Motor neuron (in vitro differentiated cells): ENCODE results near the gene SLC24A4. TPM values are rescaled to one million over a fixed set of nuclear protein-coding genes. Genes with fewer than 3 reads are reported as not detected.

ENCODE experiments used
- ATAC-seq, 8 experiments: fragments of 200-7000 bp; cut with Tn5 transposase; replicated peaks in 6 of 8; 2 replicates each; pipeline ENCODE4 v1.8.0; 2021; ENCODE audit warnings: mild to moderate bottlenecking in 8 of 8, moderate library complexity in 8 of 8
- H3K27ac ChIP-seq, 2 donors: fragments of 250-450 bp; sonication (Bioruptor Pico); 2 replicates each; pipeline ENCODE4 v1.9.0; 2021; ENCODE audit warnings: antibody characterized with exemption in 2 of 2, mild to moderate bottlenecking in 2 of 2, moderate library complexity in 1 of 2
- H3K4me1 ChIP-seq, 2 donors: fragments of 250-450 bp; sonication (Bioruptor Pico); replicated peaks in 1 of 2; 2 replicates each; pipeline ENCODE4 v1.6.1; 2021; ENCODE audit warnings: antibody characterized with exemption in 2 of 2, mild to moderate bottlenecking in 2 of 2, moderate library complexity in 1 of 2
- H3K4me3 ChIP-seq, 5 donors: fragments of 250-450 bp; sonication (Bioruptor Pico); 2 replicates each; pipeline ENCODE4 v1.9.0; 2021; ENCODE audit warnings: antibody characterized with exemption in 5 of 5, mild to moderate bottlenecking in 5 of 5, moderate library complexity in 4 of 5
- WGBS, 10 experiments: fragments of 450-650 bp; shearing (Covaris generic); methylation state at CpG; one replicate each; pipeline ENCODE4 v1.0.0; 2022; 5-methylcytosine and 5-hydroxymethylcytosine counted together
- in situ Hi-C, 9 experiments: fragments of 400-800 bp; cut with MboI; loops; one replicate each; pipeline ENCODE4 v1.15.0; 2021; ENCODE audit warnings: low sequenced_read_pairs in 9 of 9, low pct_unique_long_range_greater_than_20kb in 2 of 9; ENCODE audit not compliant: unreplicated experiment in 9 of 9
- total RNA-seq, 8 experiments: library from RNA; unstranded; fragments of 300-600 nt; gene quantifications; 2 replicates each; pipeline versions ENCODE4 v1.2.3 to v1.2.4, GENCODE V29; 2022

The SLC24A4 gene
- total RNA-seq, 8 experiments from 2014 or later, result under 0.01 to 0.66 (median 0.20) TPM; not detected in 1

GRCh38 chr14:92460916-92461579, 138.1 kb downstream of the SLC24A4 start:
- H3K4me1 ChIP-seq, result peaks cover 0 to 4% of the 10 kb centered on the region in 2 donors
- H3K4me3 ChIP-seq, result no peak overlapping the region
- 10 to 100% (median 58%) methylated on average over 1 to 12 of the region's 19 CpGs; no CpG with 5 or more reads in 2 of the 10 experiments for WGBS, 10 experiments
- ATAC-seq, result peak in 1 of 8 experiments; percentile 4
- in situ Hi-C loops, result loop anchor here in 2 of 9 experiments (25.0 kb wide), 2 partner anchors 299 to 324 kb away; no protein-coding TSS in a partner anchor
- H3K27ac ChIP-seq, result no peak overlapping the region

DNA sequence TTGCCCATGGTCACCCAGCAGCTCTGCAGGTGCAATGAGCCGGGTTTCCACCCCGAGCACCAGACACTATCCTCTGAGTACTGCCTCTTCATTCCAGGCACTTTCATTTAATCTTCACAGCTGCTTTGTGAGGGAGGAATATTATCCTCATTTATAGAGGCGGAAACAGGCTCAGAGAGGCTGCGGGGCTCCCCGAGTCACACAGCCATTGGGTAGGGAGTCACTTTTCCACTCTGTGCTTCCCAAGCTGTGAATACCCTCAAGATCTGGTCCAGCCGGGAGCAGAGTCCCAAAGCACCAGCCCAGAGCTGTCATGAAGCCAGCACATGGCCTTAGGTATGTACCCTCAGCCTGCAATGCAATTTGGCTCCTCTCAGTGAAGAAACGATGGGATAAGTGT, 138.9 kb downstream of the SLC24A4 start:
- WGBS, 10 experiments, result 90 to 100% (median 94%) methylated on average over 2 to 7 of the region's 7 CpGs; no CpG with 5 or more reads in 5 of the 10 experiments
- in situ Hi-C loops, result loop anchor here in 2 of 9 experiments (25.0 kb wide), 2 partner anchors 300 to 325 kb away; no protein-coding TSS in a partner anchor
- Histone ChIP-seq H3K4me1 (peaks cover 0 to 4% of the 10 kb centered on the region in 2 donors), H3K27ac (no peak overlapping the region), H3K4me3 (no peak overlapping the region)
- no peak for ATAC-seq

GRCh38 chr14:92462568-92462967, 139.6 kb downstream of the SLC24A4 start:
- peaks cover 0 to 4% of the 10 kb centered on the region in 2 donors for H3K4me1 ChIP-seq
- no peak overlapping the region for H3K4me3 ChIP-seq
- ATAC-seq, result no peak
- in situ Hi-C loops, result loop anchor here in 2 of 9 experiments (25.0 kb wide), 2 partner anchors 300 to 325 kb away; no protein-coding TSS in a partner anchor
- WGBS, 10 experiments, result 56 to 100% (median 87%) methylated on average over 1 to 2 of the region's 4 CpGs; no CpG with 5 or more reads in 4 of the 10 experiments
- no peak overlapping the region for H3K27ac ChIP-seq

GRCh38 chr14:92463141-92463540, 140.2 kb downstream of the SLC24A4 start:
- in situ Hi-C loops, result loop anchor here in 2 of 9 experiments (25.0 kb wide), 2 partner anchors 301 to 326 kb away; no protein-coding TSS in a partner anchor
- no peak overlapping the region for H3K4me3 ChIP-seq
- WGBS, 10 experiments, result 43 to 93% (median 75%) methylated on average over 2 to 12 of the region's 12 CpGs; no CpG with 5 or more reads in 1 of the 10 experiments

GRCh38 chr14:92464156-92464555, 141.2 kb downstream of the SLC24A4 start:
- in situ Hi-C loops, result loop anchor here in 2 of 9 experiments (25.0 kb wide), 2 partner anchors 302 to 327 kb away; no protein-coding TSS in a partner anchor
- 80 to 100% (median 83%) methylated on average over 1 to 5 of the region's 6 CpGs; no CpG with 5 or more reads in 5 of the 10 experiments for WGBS, 10 experiments
- H3K4me1 ChIP-seq, result peaks cover 0 to 4% of the 10 kb centered on the region in 2 donors
- no peak overlapping the region for H3K27ac ChIP-seq
- no peak overlapping the region for H3K4me3 ChIP-seq
- no peak for ATAC-seq

More at GRCh38 chr14:92463141-92463540, 140.2 kb downstream of the SLC24A4 start:
- Histone ChIP-seq H3K27ac (no peak overlapping the region), H3K4me1 (peaks cover 0 to 4% of the 10 kb centered on the region in 2 donors)
- ATAC-seq, result no peak

GRCh38 chr14:92464716-92465115, 141.8 kb downstream of the SLC24A4 start:
- H3K27ac ChIP-seq, result no peak overlapping the region
- no peaks in the 10 kb centered on the region for H3K4me1 ChIP-seq
- whole genome bisulfite sequencing, 10 experiments, result 55 to 100% (median 80%) methylated on average over 1 to 3 of the region's 9 CpGs; no CpG with 5 or more reads in 5 of the 10 experiments
- no peak overlapping the region for H3K4me3 ChIP-seq
- in situ Hi-C loops, result loop anchor here in 2 of 9 experiments (25.0 kb wide), 2 partner anchors 302 to 327 kb away; no protein-coding TSS in a partner anchor
- ATAC-seq, result no peak

DNA sequence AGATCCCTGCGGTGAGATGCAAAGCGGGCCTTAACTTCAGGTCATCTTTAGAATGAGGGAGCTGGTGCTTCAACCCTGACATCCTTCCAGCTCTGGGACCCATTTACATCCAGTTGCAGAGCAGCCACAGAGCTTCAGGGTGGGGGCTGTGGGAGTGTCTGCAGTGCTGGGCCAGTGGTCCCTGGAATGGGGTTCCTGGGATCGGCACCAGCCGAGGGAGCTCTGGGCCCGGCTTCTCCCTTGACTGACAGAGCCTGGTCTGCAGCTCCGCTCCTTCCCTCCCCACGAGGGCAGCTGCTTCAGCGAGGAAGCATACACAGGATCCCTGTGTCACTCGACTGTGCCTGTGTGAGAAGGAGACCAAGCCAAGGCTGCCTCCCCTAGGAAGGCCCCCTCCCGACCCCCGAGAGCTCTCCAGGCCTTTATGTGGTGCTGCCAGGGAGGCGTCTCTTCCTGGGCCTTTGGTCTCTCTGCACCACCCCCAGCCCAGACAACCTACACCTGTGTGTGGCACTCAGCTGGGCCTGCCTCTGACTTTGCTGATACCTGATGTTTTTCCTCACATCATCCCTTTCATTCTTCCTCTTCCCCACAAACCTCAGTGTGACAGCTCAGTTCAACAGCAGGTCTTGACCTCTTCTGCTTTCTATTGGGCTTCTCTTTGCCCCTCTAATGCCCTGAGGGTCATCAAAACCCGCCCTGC, 142.5 kb downstream of the SLC24A4 start:
- Histone ChIP-seq H3K4me3 (no peak overlapping the region), H3K27ac (no peak overlapping the region), H3K4me1 (no peaks in the 10 kb centered on the region)
- 33 to 91% (median 73%) methylated on average over 1 to 5 of the region's 13 CpGs; no CpG with 5 or more reads in 6 of the 10 experiments for WGBS, 10 experiments
- in situ Hi-C loops, result loop anchor here in 2 of 9 experiments (25.0 kb wide), 2 partner anchors 303 to 328 kb away; no protein-coding TSS in a partner anchor
- ATAC-seq, result no peak

GRCh38 chr14:92466059-92466458, 143.1 kb downstream of the SLC24A4 start:
- in situ Hi-C loops, result loop anchor here in 2 of 9 experiments (25.0 kb wide), 2 partner anchors 304 to 329 kb away; no protein-coding TSS in a partner anchor
- ATAC-seq, result no peak
- Histone ChIP-seq H3K27ac (no peak overlapping the region), H3K4me1 (no peaks in the 10 kb centered on the region), H3K4me3 (no peak overlapping the region)
- WGBS, 10 experiments, result 33 to 100% (median 68%) methylated on average over 1 to 3 of the region's 3 CpGs; no CpG with 5 or more reads in 4 of the 10 experiments

GRCh38 chr14:92469515-92469914, 146.6 kb downstream of the SLC24A4 start:
- no peak for ATAC-seq
- H3K4me1 ChIP-seq, result no peaks in the 10 kb centered on the region
- no peak overlapping the region for H3K4me3 ChIP-seq
- 40 to 100% (median 91%) methylated on average over 1 to 2 of the region's 2 CpGs; no CpG with 5 or more reads in 2 of the 10 experiments for WGBS, 10 experiments
- in situ Hi-C loops, result loop anchor here in 2 of 9 experiments (25.0 kb wide), 2 partner anchors 307 to 332 kb away; no protein-coding TSS in a partner anchor
- no peak overlapping the region for H3K27ac ChIP-seq

DNA sequence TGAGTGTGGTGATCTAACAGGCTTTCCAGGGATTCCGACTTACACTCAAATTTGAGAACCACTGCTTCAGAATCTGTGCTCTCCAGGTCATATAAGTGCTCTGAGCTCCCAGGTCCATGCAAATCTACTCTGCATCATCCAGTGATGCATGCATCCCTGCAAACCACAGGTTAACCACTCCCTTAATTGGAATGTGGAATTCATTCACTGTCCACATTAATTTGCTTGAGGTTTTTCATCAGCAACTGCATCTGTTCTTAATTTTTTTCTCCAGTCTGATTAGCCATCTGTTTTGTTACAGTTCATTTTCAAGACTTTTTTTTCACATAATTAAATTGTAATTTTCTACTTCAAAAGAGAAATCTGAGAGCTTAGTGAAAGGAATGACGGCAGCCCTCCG, 147.2 kb downstream of the SLC24A4 start:
- no peak overlapping the region for H3K4me3 ChIP-seq

GRCh38 chr14:92470811-92471210, 147.8 kb downstream of the SLC24A4 start:
- Histone ChIP-seq H3K4me3 (no peak overlapping the region), H3K27ac (no peak overlapping the region), H3K4me1 (no peaks in the 10 kb centered on the region)
- 0 to 100% (median 40%) methylated on average over 1 of the region's 1 CpG; no CpG with 5 or more reads in 7 of the 10 experiments for WGBS, 10 experiments
- in situ Hi-C loops, result loop anchor here in 2 of 9 experiments (25.0 kb wide), 2 partner anchors 309 to 334 kb away; no protein-coding TSS in a partner anchor
- no peak for ATAC-seq

More for the DNA sequence above, 147.2 kb downstream of the SLC24A4 start:
- WGBS, 10 experiments, result 0 to 90% (median 39%) methylated on average over 2 to 3 of the region's 3 CpGs; no CpG with 5 or more reads in 2 of the 10 experiments
- H3K27ac ChIP-seq, result no peak overlapping the region
- no peaks in the 10 kb centered on the region for H3K4me1 ChIP-seq
- ATAC-seq, result peak in 3 of 8 experiments; percentile 84 to 91 (median 85)
- in situ Hi-C loops, result loop anchor here in 2 of 9 experiments (25.0 kb wide), 2 partner anchors 308 to 333 kb away; no protein-coding TSS in a partner anchor

GRCh38 chr14:92471919-92472318, 149.0 kb downstream of the SLC24A4 start:
- Histone ChIP-seq H3K4me1 (no peaks in the 10 kb centered on the region), H3K27ac (no peak overlapping the region), H3K4me3 (no peak overlapping the region)
- in situ Hi-C loops, result loop anchor here in 2 of 9 experiments (25.0 kb wide), 2 partner anchors 310 to 335 kb away; no protein-coding TSS in a partner anchor
- peak in 5 of 8 experiments; percentile 22 to 60 (median 47) for ATAC-seq
